ENCODE measurements around the gene GOLGA6L7.
"Not testable (repeated sequence)": the region's sequence is repeated elsewhere in the genome, so short reads cannot be mapped to it uniquely, and the experiment has no call there.

Gene GOLGA6L7

GRCh38 chr15:28848521-28848920 lies at the start of gene GOLGA6L7:
GOLGA6L7 (minus strand) TSS chr15:28848644; CDS start chr15:28848549, 95 bp downstream.
- not testable (repeated sequence) for H3K27me3 Mint-ChIP-seq (ENCODE audit: low read depth); H3K9me3 Mint-ChIP-seq; H3K4me3 Mint-ChIP-seq; H3K36me3 Mint-ChIP-seq (ENCODE audit: low read depth); H3K27ac Mint-ChIP-seq; DNase-seq (ENCODE audit: low spot score)
- peaks cover 11% of the 10 kb centered on the region for H3K4me1 Mint-ChIP-seq (ENCODE audit: low read depth)

- H3K36me3 Mint-ChIP-seq (ENCODE audit: low read depth), result no peaks in the 10 kb centered on the region
These were observed 49.6 kb upstream of the GOLGA6L7 start for GRCh38 chr15:28897861-28898585.

GRCh38 chr15:28896951-28897350 lies 48.5 kb upstream of the GOLGA6L7 start:
- H3K36me3 Mint-ChIP-seq (ENCODE audit: low read depth), result no peaks in the 10 kb centered on the region
- H3K27ac Mint-ChIP-seq, result no peak overlapping the region
- H3K4me1 Mint-ChIP-seq (ENCODE audit: low read depth), result no peaks in the 10 kb centered on the region
- no peaks in the 10 kb centered on the region for H3K9me3 Mint-ChIP-seq
- H3K4me3 Mint-ChIP-seq, result no peak overlapping the region
- DNase-seq (ENCODE audit: low spot score), result no peak
- peaks cover 2% of the 10 kb centered on the region for H3K27me3 Mint-ChIP-seq (ENCODE audit: low read depth)

More at GRCh38 chr15:28897861-28898585, 49.6 kb upstream of the GOLGA6L7 start:
- DNase-seq (ENCODE audit: low spot score), result no peak
- Mint-ChIP-seq H3K27ac (no peak overlapping the region), H3K4me3 (no peak overlapping the region), H3K4me1 (ENCODE audit: low read depth) (no peaks in the 10 kb centered on the region), H3K9me3 (no peaks in the 10 kb centered on the region), H3K27me3 (ENCODE audit: low read depth) (peaks cover 2% of the 10 kb centered on the region)

- Mint-ChIP-seq H3K4me3 (no peak overlapping the region), H3K36me3 (ENCODE audit: low read depth) (no peaks in the 10 kb centered on the region), H3K9me3 (no peaks in the 10 kb centered on the region), H3K27ac (no peak overlapping the region), H3K4me1 (ENCODE audit: low read depth) (peaks cover 10% of the 10 kb centered on the region), H3K27me3 (ENCODE audit: low read depth) (peaks cover 2% of the 10 kb centered on the region)
- DNase-seq (ENCODE audit: low spot score), result no peak
These were observed 47.1 kb upstream of the GOLGA6L7 start for GRCh38 chr15:28895566-28895965.

GRCh38 chr15:28895146-28895545 lies 46.7 kb upstream of the GOLGA6L7 start:
- DNase-seq (ENCODE audit: low spot score), result no peak
- H3K9me3 Mint-ChIP-seq, result no peaks in the 10 kb centered on the region
- H3K27me3 Mint-ChIP-seq (ENCODE audit: low read depth), result peaks cover 2% of the 10 kb centered on the region
- H3K27ac Mint-ChIP-seq, result no peak overlapping the region
- peaks cover 14% of the 10 kb centered on the region for H3K4me1 Mint-ChIP-seq (ENCODE audit: low read depth)
- no peak overlapping the region for H3K4me3 Mint-ChIP-seq
- H3K36me3 Mint-ChIP-seq (ENCODE audit: low read depth), result no peaks in the 10 kb centered on the region

- Mint-ChIP-seq H3K4me1 (ENCODE audit: low read depth) (peaks cover 19% of the 10 kb centered on the region), H3K9me3 (no peaks in the 10 kb centered on the region), H3K27ac (no peak overlapping the region), H3K27me3 (ENCODE audit: low read depth) (peaks cover 2% of the 10 kb centered on the region), H3K36me3 (ENCODE audit: low read depth) (no peaks in the 10 kb centered on the region), H3K4me3 (no peak overlapping the region)
- DNase-seq (ENCODE audit: low spot score), result no peak
These were observed 46.2 kb upstream of the GOLGA6L7 start for GRCh38 chr15:28894631-28895030.

- Mint-ChIP-seq H3K27me3 (ENCODE audit: low read depth) (peaks cover 10% of the 10 kb centered on the region), H3K27ac (no peak overlapping the region), H3K9me3 (no peaks in the 10 kb centered on the region), H3K4me1 (ENCODE audit: low read depth) (peaks cover 20% of the 10 kb centered on the region), H3K36me3 (ENCODE audit: low read depth) (no peaks in the 10 kb centered on the region), H3K4me3 (no peak overlapping the region)
- no peak for DNase-seq (ENCODE audit: low spot score)
These were observed 44.6 kb upstream of the GOLGA6L7 start for GRCh38 chr15:28892789-28893610.

- Mint-ChIP-seq H3K36me3 (ENCODE audit: low read depth) (no peaks in the 10 kb centered on the region), H3K4me1 (ENCODE audit: low read depth) (peaks cover 21% of the 10 kb centered on the region), H3K27me3 (ENCODE audit: low read depth) (peaks cover 19% of the 10 kb centered on the region), H3K9me3 (no peaks in the 10 kb centered on the region), H3K4me3 (no peak overlapping the region), H3K27ac (no peak overlapping the region)
- DNase-seq (ENCODE audit: low spot score), result no peak
These were observed 43.1 kb upstream of the GOLGA6L7 start for GRCh38 chr15:28891588-28891987.

GRCh38 chr15:28890711-28891495 lies 42.5 kb upstream of the GOLGA6L7 start:
- no peaks in the 10 kb centered on the region for H3K9me3 Mint-ChIP-seq
- no peak for DNase-seq (ENCODE audit: low spot score)
- H3K36me3 Mint-ChIP-seq (ENCODE audit: low read depth), result no peaks in the 10 kb centered on the region
- peaks cover 21% of the 10 kb centered on the region for H3K4me1 Mint-ChIP-seq (ENCODE audit: low read depth)
- peaks cover 19% of the 10 kb centered on the region for H3K27me3 Mint-ChIP-seq (ENCODE audit: low read depth)
- peak overlapping the region; percentile 81 for H3K27ac Mint-ChIP-seq
- H3K4me3 Mint-ChIP-seq, result peak overlapping the region; percentile 63

- Mint-ChIP-seq H3K4me1 (ENCODE audit: low read depth) (peaks cover 21% of the 10 kb centered on the region), H3K27me3 (ENCODE audit: low read depth) (peaks cover 19% of the 10 kb centered on the region), H3K27ac (peak overlapping the region; percentile 81), H3K4me3 (peak overlapping the region; percentile 35)
- not testable (repeated sequence) for H3K9me3 Mint-ChIP-seq; H3K36me3 Mint-ChIP-seq (ENCODE audit: low read depth); DNase-seq (ENCODE audit: low spot score)
These were observed 41.8 kb upstream of the GOLGA6L7 start for GRCh38 chr15:28890291-28890690.

- not testable (repeated sequence) for H3K36me3 Mint-ChIP-seq (ENCODE audit: low read depth); H3K9me3 Mint-ChIP-seq; H3K4me3 Mint-ChIP-seq; DNase-seq (ENCODE audit: low spot score)
- H3K27me3 Mint-ChIP-seq (ENCODE audit: low read depth), result peaks cover 24% of the 10 kb centered on the region
- peak overlapping the region; percentile 33 for H3K27ac Mint-ChIP-seq
- peaks cover 21% of the 10 kb centered on the region for H3K4me1 Mint-ChIP-seq (ENCODE audit: low read depth)
These were observed 41.4 kb upstream of the GOLGA6L7 start for GRCh38 chr15:28889871-28890270.

GRCh38 chr15:28889346-28889745 lies 40.9 kb upstream of the GOLGA6L7 start:
- Mint-ChIP-seq H3K4me1 (ENCODE audit: low read depth) (peaks cover 21% of the 10 kb centered on the region), H3K36me3 (ENCODE audit: low read depth) (no peaks in the 10 kb centered on the region), H3K27ac (no peak overlapping the region)

GRCh38 chr15:28888900-28889299 lies 40.5 kb upstream of the GOLGA6L7 start:
- Mint-ChIP-seq H3K9me3 (no peaks in the 10 kb centered on the region), H3K27ac (no peak overlapping the region), H3K36me3 (ENCODE audit: low read depth) (no peaks in the 10 kb centered on the region), H3K4me3 (no peak overlapping the region), H3K4me1 (ENCODE audit: low read depth) (peaks cover 21% of the 10 kb centered on the region), H3K27me3 (ENCODE audit: low read depth) (peaks cover 33% of the 10 kb centered on the region)
- DNase-seq (ENCODE audit: low spot score), result no peak

More at GRCh38 chr15:28889346-28889745, 40.9 kb upstream of the GOLGA6L7 start:
- Mint-ChIP-seq H3K9me3 (no peaks in the 10 kb centered on the region), H3K4me3 (no peak overlapping the region), H3K27me3 (ENCODE audit: low read depth) (peaks cover 29% of the 10 kb centered on the region)
- no peak for DNase-seq (ENCODE audit: low spot score)
